HG03175 (cell line): ENCODE measurements around the gene MXRA7.
"Not testable (repeated sequence)": the region's sequence is repeated elsewhere in the genome, so short reads cannot be mapped to it uniquely, and the experiment has no call there.

Experiments
- ATAC-seq: cut with Tn5 transposase; IDR thresholded peaks from one replicate; pipeline ENCODE4 v1.9.1; 2021; ENCODE audit warnings: mild to moderate bottlenecking, moderate library complexity; ENCODE audit not compliant: unreplicated experiment

Gene MXRA7

DNA sequence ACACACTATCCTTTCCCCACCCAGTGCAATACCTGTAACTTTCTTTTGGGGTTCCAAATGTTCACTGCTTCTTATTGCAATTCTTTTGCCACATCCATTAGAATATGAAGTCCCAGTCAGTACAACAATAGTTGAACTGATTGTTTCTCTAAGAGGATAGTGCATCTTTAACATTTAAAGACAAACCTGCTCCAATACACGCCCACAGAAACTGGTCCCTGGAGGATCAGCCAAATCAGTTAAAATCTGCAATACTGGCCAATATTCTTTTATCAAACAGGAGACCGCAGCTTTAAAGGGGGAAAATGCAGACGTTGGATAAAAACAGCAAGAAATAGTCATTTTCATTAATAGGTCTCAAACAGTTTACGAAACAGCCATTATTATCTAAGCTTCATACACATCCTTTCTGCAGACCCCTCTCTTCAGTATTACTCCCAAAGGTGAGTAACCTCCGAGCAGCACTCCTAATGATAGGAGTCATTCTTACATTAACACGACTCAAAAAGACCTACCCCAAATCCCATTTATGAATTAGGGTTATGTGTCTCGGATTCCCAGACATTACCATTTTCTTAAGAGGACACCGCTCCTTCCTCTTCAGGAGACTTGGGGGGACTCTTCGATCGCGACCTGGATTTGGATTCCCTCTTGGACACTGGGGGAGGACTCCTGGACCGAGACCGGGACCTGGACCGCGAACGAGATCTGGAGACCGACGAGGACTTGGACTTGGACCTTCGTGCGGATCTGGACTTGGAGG, 25.0 kb upstream of the MXRA7 start:
- no peak for ATAC-seq

DNA sequence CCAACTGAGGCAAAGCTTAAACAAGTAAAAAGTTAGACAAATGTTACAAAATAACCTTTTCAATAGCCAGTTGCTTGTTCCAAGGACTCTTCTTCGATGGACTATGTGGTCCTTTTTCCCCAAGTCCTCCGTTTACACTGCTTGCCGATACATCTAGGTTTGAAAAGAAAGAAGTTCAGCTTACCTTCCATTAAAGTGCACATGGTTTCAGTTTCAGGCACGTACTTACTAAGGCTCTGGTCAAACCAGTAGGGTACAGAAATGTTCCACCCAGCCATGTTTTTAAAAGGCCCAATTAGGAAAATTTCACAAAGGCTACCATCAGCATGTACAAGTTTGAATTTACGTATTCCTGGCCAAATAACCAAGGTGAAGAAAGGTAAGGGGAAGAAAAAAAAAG, 24.2 kb upstream of the MXRA7 start:
- ATAC-seq, result no peak

DNA sequence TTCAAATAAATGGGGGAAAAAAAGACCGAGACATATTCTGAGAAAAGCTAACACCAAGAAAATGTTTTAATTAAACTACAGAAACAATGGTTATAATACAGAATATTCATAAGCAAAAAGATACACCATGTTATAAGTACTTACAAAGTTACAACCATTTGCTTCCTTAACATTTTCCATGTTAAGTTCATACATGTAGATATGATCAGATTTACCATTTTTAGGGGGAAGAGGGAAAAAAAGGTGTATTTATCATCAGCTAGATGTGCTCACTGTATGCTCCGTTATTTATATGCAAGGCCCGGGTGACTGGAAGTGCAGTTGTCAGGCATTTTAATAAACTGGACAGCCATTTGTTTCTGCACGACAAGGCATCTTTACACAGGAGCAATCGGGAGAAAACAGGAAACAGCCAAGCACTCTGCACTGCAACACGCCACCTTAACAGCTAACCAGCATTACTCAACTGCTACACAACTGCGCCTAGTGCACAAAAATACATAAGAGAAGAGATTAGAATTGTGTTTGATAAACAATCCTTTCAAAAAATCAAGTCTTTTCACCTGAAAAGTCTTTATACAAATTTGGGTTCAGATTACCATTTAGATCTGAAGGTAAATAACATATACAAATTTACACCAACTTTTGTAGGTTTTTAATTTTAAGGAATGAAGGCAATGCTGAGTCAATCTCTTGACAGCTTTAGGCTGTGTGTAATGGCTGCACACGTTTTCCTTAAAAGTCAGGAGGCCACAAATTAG, 23.5 kb upstream of the MXRA7 start:
- ATAC-seq, result no peak

DNA sequence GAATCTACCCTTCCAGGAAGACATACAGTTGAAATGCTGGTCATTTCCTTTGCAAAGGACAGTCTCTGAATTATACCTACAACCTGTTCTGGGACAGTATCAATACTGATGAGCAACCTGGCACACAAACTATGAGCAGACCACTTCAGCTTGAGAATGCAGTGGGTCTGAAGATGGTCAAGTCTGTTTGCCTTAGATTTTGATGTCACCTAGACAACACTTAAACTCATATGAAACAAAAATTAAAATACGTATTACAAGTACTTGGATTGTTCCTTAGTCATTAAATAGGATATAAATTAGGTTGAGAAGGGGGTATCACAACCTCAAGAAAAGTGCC, 22.8 kb upstream of the MXRA7 start:
- no peak for ATAC-seq

DNA sequence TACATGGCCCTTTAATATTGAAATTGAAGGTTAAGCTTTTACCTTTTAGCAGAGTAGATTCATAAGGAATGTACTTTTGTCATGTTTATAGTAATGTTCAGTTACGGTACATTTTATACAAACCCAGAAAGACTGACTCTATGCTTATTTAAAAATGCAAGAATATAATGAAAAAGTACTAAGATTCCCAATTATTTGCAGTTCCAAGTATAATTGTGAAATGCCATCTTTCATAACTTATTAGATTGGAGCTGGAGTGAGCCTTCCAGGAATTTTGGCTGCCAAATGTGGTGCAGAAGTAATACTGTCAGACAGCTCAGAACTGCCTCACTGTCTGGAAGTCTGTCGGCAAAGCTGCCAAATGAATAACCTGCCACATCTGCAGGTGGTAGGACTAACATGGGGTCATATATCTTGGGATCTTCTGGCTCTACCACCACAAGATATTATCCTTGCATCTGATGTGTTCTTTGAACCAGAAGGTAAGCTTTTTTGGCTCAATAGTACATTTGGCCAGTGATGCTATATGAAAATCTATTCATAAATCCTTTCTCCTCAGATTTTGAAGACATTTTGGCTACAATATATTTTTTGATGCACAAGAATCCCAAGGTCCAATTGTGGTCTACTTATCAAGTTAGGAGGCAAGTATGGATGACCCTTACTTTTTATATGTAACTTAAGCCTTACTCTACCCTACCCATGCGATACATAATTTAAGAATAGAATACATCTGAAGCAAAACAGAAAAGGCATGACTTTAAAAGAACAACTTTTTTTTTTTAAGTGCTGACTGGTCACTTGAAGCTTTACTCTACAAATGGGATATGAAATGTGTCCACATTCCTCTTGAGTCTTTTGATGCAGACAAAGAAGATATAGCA, 22.2 kb upstream of the MXRA7 start:
- ATAC-seq, result no peak

DNA sequence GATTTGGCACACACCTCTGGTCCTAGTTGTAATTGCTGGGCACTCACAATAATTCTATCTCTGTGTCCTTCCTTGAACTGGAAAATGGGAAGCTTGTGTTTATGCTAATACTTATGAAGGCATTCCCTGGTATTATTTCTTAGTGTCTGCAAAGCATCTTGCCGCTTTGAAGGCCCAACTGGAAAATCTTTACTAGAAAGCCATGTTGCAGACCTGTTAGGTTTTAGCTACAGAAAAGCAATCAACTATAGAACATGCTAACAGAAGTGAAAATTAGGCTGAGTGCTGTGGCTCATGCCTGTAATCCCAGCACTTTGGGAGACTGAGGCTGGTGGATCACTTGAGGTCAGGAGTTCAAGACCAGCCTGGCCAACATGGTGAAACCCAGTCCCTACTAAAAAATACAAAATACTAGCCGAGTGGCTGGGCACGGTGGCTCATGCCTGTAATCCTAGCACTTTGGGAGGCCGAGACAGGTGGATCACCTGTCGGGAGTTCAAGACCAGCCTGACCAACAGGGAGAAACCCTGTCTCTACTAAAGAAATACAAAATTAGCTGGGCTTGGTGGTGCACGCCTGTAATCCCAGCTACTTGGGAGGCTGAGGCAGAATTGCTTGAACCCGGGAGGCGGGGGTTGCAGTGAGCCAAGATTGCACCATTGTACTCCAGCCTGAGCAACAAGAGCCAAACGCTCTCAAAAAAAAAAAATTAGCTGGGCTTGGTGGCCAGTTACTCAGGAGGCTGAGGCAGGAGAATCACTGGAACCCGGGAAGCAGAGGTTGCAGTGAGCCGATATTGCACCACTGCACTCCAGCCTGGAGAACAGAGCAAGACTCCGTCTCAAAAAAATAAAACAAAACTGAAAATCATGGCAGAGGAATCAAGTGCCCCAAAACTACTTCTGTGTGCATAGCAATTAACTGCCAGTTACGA, 21.3 kb upstream of the MXRA7 start:
- ATAC-seq, result not testable (repeated sequence)

DNA sequence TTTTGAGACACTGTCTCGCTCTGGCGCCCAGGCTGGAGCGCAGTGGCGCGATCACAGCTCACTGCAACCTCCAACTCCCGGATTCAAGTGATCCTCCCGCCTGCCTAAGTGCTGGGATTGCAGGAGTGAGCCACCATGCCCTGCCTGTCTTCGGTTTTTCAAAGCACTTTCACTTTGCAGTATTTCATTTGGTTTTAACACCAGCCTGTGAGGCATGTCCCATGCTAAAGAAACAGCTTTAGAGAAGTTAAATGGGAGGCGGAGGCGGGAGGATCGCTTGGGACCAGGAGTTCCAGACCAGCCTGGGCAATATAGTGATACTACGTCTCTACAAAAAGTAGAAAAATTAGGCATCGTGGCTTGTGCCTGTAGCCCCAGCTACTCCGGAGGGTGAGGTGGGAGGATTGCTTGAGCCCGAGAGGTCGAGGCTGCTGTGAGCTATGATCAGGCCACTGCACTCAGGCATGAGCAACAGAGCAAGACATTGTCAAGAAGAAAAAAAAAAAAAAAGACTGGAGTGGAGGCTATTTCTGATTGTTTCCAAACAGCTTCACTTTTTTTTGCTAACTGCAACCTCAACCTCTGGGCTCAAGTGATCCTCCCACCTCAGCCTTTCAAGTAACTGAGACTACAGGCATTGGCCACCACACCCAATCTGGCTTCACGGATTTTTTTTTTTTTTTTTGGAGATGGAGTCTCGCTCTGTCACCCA, 17.1 kb upstream of the MXRA7 start:
- no peak for ATAC-seq

DNA sequence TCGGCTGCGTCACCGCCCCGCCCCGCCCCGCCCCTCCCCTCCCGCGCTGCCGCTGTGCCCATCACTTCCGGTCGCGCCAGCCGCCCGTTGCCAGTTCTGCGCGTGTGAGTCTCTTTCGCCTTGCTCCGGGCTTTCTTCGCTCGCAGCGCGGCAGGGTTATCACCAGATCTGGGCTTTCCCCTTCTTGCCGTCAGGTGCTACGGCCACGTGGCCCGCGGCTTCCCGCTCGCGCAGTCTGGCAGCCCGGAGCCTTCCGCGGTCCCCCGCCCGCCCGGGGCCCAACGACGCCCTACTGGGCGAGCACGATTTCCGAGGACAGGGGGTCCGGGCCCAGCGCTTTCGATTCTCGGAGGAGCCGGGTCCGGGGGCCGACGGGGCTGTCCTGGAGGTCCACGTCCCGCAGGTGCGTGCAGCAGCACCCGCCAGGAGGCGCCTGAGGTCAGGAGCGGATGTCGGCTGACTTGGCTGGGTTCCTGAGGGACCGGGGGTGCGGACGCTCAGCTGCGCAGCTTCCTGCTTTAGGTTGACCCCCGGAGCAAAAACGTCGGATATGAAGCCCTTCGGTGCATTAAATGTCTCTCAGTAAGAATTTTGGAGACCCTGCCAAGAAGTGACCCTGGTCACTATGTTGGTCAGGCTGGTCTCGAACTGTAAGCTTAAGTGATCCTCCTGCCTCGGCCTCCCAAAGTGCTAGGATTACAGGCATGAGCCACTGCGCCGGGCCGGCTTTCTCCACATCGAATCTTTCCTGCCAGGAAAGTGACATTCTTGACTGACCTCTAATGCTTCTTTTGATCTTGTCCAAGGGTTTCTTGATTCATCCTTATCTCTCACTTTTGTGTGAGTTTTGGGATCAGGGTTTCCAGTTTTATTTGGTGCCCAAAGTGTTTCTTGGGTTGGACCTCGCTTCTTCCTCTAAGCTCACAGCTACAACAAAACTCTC, 16.3 kb upstream of the MXRA7 start, which contains the start of gene METTL23:
METTL23 (plus strand) TSS at position 64 of the 943 bp plus-strand sequence. CDS start 2,872 bp downstream, outside the sequence.
- peak; percentile 42 for ATAC-seq

DNA sequence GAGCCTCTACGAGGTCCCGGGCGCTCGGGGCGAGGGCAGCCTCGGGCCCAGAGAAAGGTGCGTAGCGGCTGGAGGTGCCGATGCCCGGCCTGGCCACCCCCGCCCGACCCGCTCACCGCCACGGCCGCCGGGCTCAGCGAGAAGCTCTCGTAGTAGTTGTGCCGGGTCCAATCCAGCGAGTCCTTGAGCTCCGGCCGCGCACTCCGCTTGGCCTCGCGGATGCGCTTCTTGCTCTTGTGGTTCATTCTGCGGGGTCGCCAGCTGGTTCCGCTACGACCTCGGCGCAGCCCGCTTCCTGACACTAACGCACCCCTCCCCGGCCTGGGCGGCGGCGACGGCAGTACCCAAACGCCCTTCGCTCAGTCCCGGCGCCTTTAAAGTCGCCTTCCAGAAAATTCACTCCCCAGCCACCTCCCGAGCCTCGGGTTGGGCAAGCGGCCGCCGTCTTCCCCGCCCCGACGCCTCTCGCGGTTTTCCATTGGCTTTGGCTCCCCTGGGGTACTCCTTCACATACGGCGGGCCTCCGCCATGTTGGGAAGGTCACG, 15.5 kb upstream of the MXRA7 start, which contains the start of gene JMJD6:
JMJD6 (minus strand) TSS at position 376 of the 545 bp plus-strand sequence; CDS start at position 245, 131 bp downstream.
- peak; percentile 78 for ATAC-seq

DNA sequence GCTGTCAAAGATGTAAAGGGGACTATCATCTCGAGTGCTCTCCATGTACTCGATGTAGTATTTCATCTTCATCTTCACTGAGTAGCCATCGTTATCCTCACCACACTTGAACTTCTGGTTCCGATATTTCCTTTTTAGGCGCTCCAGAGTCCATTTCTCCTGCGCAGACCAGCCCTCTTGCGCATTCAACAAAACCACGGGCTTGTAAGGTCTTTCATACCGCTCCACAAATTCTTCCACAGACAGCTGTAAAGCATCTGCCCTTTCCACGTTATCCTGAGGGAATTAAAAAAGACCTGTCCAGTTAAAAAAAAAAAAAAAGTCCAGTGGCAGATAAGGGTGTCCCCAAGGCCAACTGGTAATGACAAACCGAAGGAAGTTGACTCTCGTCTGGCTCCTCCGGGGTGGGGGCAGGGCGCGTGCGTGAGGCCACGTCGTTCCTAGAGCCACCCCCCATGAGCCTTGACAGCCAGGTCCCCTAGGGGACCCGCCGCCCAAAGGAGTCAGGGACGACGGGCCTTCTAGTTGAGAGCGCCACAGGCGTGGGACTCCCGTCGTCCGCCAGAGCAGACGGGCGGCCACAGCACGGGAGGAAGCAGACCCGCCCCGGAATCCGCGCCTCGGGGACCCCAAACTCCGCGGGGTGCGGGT, 14.9 kb upstream of the MXRA7 start:
- ATAC-seq, result peak; percentile 23

DNA sequence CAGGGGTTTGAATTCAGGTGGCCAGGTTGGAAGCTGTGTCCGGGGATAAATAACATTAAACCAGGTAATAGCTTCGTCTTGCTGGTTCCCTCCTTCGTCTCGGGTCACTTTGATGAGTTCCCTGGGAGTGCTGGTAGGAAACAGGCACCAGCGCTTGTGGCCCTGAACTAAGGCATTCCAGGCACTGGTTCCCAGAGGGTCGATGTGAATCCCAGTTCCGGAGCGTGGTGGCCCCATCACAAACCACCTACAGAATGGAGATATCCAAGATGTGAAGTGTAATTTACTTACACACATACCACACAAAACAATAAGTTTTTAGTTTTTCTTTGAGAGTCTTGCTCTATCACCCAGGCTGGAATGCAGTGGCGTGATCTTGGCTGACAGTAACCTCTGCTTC, 13.0 kb upstream of the MXRA7 start:
- no peak for ATAC-seq

DNA sequence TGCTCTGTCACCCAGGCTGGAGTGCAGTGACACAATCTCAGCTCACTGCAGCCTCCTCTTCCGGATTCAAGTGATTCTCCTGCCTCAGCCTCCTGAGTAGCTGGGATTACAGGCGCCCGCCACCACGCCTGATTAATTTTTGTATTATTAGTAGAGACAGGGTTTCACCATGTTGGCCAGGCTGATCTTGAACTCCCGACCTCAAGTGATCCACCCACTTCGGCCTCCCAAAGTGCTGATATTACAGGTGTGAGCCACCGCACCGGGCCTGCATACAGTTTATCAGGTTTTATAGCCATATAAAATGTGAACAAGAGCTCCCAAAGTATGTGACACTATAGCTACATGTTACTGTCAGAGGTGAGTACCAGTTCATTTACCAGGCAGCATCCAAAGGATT, 12.2 kb upstream of the MXRA7 start:
- ATAC-seq, result not testable (repeated sequence)

DNA sequence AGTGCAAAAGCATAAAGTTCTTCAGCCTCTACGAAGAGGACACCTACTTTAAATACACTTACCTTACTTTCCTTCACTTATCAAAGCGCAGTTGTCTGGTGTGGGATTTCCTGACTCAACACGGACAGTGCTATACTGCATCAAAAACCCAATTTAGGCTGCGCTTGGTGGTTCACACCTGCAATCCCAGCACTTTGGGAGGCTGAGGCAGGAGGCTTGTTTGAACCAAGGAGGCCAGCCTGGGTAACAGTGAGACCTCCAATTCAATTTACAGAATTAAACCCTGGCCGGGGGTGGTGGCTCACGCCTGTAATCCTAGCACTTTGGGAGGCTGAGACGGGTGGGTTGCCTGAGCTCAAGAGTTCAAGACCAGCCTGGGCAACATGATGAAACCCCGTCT, 11.5 kb upstream of the MXRA7 start:
- no peak for ATAC-seq

DNA sequence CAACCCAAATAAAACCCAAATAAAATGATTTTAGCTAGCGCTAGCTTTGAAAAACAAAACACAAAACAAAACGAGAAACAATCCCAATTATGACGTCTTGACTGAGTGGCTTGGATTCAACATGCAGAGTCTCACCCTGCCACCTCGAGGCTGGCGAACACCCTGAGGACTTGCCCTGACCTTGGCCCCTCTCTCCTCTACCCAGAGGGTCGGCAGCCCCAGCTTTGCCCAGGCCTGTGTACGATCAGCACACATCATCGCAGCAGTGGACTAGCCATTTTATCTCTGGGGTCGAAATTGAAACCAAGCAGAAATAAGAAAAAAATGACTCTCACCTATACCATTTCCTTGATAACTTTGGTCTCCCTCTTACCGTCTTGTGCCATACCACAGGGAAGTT, 10.7 kb upstream of the MXRA7 start:
- no peak for ATAC-seq

DNA sequence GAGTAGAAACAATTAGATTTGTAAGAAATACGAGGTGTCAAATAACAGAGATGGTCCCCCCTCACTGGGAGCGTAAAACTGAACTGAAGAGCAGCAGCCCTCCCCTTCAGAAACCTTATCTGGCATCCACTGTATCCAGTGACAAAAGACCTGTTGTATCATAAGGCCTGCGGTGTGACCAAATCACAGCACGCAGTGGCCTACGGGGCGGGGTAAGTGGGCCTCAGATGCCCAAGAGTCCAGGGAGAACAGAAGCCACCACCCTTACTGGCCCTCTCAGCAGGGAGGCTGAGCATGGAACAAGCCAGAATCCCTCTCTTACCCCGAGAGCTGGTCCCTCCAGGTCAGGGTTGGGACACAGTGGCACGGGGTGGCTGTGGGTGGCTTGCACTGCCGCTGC, 10.2 kb upstream of the MXRA7 start:
- no peak for ATAC-seq

DNA sequence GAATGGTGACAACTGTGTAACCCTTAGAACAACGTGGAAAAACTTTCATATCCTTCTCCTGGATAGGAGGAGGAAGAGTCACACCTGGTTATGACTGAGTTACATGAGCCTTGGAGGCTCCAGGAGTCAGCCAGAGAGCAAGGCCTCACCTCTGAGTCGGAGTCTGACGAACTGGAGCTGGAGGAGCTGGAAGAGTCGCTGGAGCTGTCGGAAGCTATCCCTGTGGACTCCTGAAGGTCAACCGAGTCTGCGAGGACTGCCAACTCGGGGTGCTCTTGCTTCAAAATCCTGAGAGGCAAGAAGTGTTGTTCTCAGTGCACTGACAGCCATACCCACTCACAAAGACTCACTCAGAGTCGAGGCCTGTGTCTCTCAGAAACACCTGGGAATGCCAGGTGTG, 9.4 kb upstream of the MXRA7 start:
- ATAC-seq, result no peak

DNA sequence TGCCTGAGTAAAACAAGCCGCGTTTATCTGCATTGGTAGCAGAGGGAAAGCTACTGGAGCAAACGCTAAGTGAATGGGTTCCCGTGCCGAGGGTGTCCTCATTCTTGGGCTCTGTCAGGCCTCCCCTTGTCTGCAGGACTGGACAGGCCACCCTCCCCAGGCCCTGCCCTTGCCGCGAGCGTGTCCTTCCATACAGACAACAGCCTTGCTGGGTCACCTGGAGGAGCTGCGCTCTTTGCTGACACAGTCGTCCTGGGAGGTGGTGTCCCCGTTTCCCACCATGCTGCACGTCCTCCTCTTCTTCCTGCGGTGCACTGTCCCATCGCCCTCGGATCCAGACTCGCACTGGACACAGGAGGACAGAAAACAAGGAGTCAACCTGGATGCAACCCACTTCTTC, 7.8 kb upstream of the MXRA7 start:
- ATAC-seq, result no peak

DNA sequence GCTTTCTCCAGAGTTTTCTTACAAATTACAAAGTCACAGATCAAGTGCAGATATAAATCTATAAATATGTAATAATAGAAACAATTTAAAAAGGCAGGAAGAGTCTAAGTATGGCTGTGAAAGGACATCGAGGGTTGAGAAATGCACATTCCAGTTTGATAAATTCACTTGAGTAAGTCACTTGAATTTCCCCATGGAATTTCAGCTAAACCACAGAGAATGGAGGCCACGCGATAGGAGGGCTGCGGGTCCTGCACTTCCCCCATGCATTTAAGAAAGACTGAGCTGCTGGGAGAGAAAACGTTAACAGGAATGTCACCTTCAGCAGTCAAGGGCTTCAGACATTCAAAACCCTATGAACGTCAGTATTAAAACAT, 6.1 kb upstream of the MXRA7 start:
- ATAC-seq, result no peak
